ENCODE data around the gene ADAMTS9. TPM values are rescaled to one million over a fixed set of nuclear protein-coding genes. Genes with fewer than 3 reads are reported as not detected.

ADAMTS9 gene
- total RNA-seq, 2 donors from 2014 or later: 30.0 to 31.0 TPM

GRCh38 chr3:64563751-64564150, 124.0 kb downstream of the ADAMTS9 start:
- H3K36me3 ChIP-seq: no peaks in the 10 kb centered on the region
- H3K4me1 ChIP-seq (replicated peaks): no peaks in the 10 kb centered on the region
- no peak for TF ChIP-seq CTCF (IDR thresholded peaks at IDR 0.05)
- no peak overlapping the region for H3K4me3 ChIP-seq
- intact Hi-C loops (cut with DNase I): no loop called here
- H3K27ac ChIP-seq: no peak overlapping the region
- DNase-seq (ENCODE audit: low spot score): no peak
- no peaks in the 10 kb centered on the region for H3K9me3 ChIP-seq
- WGBS: 37% methylated on average over 3 of the region's 3 CpGs
- H3K27me3 ChIP-seq (replicated peaks; ENCODE audit: insufficient read depth): no peaks in the 10 kb centered on the region

GRCh38 chr3:64561868-64562267, 125.9 kb downstream of the ADAMTS9 start:
- Histone ChIP-seq H3K4me3 (peak overlapping the region; percentile 3 to 18), H3K4me1 (replicated peaks) (no peaks in the 10 kb centered on the region), H3K27ac (peak overlapping the region; percentile 45 to 70), H3K36me3 (no peaks in the 10 kb centered on the region), H3K27me3 (replicated peaks; ENCODE audit: insufficient read depth) (no peaks in the 10 kb centered on the region), H3K9me3 (no peaks in the 10 kb centered on the region)
- no peak for DNase-seq (ENCODE audit: low spot score)
- intact Hi-C loops (cut with DNase I): no loop called here
- WGBS: 55% methylated on average over 2 of the region's 2 CpGs
- TF ChIP-seq POLR2AphosphoS5 (IDR thresholded peaks at IDR 0.05) (no peak), CTCF (IDR thresholded peaks at IDR 0.05) (no peak), POLR2A (IDR thresholded peaks at IDR 0.05) (no peak)

GRCh38 chr3:64561325-64561843, 126.4 kb downstream of the ADAMTS9 start:
- 43% methylated on average over 22 of the region's 22 CpGs for WGBS
- H3K9me3 ChIP-seq: no peaks in the 10 kb centered on the region
- no peaks in the 10 kb centered on the region for H3K27me3 ChIP-seq (replicated peaks; ENCODE audit: insufficient read depth)
- H3K4me1 ChIP-seq (replicated peaks): no peaks in the 10 kb centered on the region
- no peak for DNase-seq (ENCODE audit: low spot score)
- no peak for TF ChIP-seq POLR2AphosphoS5 (IDR thresholded peaks at IDR 0.05)
- TF ChIP-seq CTCF (IDR thresholded peaks at IDR 0.05): no peak
- H3K36me3 ChIP-seq: no peaks in the 10 kb centered on the region
- peak overlapping the region; percentile 3 to 18 for H3K4me3 ChIP-seq
- intact Hi-C loops (cut with DNase I): no loop called here
- H3K27ac ChIP-seq: peak overlapping the region; percentile 45 to 70

- Histone ChIP-seq H3K4me1 (replicated peaks) (no peaks in the 10 kb centered on the region), H3K36me3 (no peaks in the 10 kb centered on the region), H3K4me3 (no peak overlapping the region), H3K9me3 (no peaks in the 10 kb centered on the region), H3K27ac (peak overlapping the region; percentile 45 to 70), H3K27me3 (replicated peaks; ENCODE audit: insufficient read depth) (no peaks in the 10 kb centered on the region)
- DNase-seq (ENCODE audit: low spot score): no peak
- no peak for TF ChIP-seq CTCF (IDR thresholded peaks at IDR 0.05)
- peak; percentile 29 for TF ChIP-seq POLR2AphosphoS5 (IDR thresholded peaks at IDR 0.05)
- TF ChIP-seq POLR2A (IDR thresholded peaks at IDR 0.05): no peak
- WGBS: 40% methylated on average over 2 of the region's 2 CpGs
- intact Hi-C loops (cut with DNase I): no loop called here
These were observed 127.0 kb downstream of the ADAMTS9 start for GRCh38 chr3:64560791-64561190.

- H3K36me3 ChIP-seq: no peaks in the 10 kb centered on the region
- TF ChIP-seq CTCF (IDR thresholded peaks at IDR 0.05) (no peak), POLR2A (IDR thresholded peaks at IDR 0.05) (no peak), POLR2AphosphoS5 (IDR thresholded peaks at IDR 0.05) (no peak)
- H3K27me3 ChIP-seq (replicated peaks; ENCODE audit: insufficient read depth): no peaks in the 10 kb centered on the region
- DNase-seq (ENCODE audit: low spot score): no peak
- no peaks in the 10 kb centered on the region for H3K4me1 ChIP-seq (replicated peaks)
- WGBS: 75% methylated on average over 7 of the region's 7 CpGs
- no peak overlapping the region for H3K27ac ChIP-seq
- intact Hi-C loops (cut with DNase I): no loop called here
- no peak overlapping the region for H3K4me3 ChIP-seq
- no peaks in the 10 kb centered on the region for H3K9me3 ChIP-seq
These were observed 128.2 kb downstream of the ADAMTS9 start for GRCh38 chr3:64559588-64559987.

Data from prostate gland (tissue), 2 donors.